CD4-positive, alpha-beta T cell (primary cell): ENCODE measurements around the gene ERO1A. TPM values are rescaled to one million over a fixed set of nuclear protein-coding genes. Genes with fewer than 3 reads are reported as not detected.
"Not testable (repeated sequence)": the region's sequence is repeated elsewhere in the genome, so short reads cannot be mapped to it uniquely, and the experiment has no call there.

Experiments
- ATAC-seq: fragments of 200-7000 bp; cut with Tn5 transposase; one replicate; pipeline ENCODE4 v1.10.0; 2022; ENCODE audit warnings: mild to moderate bottlenecking; ENCODE audit not compliant: poor library complexity
- CTCF ChIA-PET: fragments of 350-600 bp; sonication (Branson Sonifier 250); formaldehyde crosslinking; loops from one replicate; lab custom pipeline; 2021; ENCODE audit warnings: antibody characterized with exemption, inconsistent platforms; lab: Charles Lee
- POLR2A ChIA-PET: fragments of 350-600 bp; sonication (Branson Sonifier 250); formaldehyde crosslinking; loops from one replicate; lab custom pipeline; 2021; ENCODE audit warnings: antibody characterized with exemption, inconsistent platforms; lab: Charles Lee
- DNase-seq, 14 experiments: peaks; one replicate each; pipeline ENCODE4 v3.0.0-alpha.2; 2013 to 2020; ENCODE audit warnings: mixed read lengths in 2 of 14
- H3K27ac ChIP-seq, 2 donors: one replicate each; pipeline versions ENCODE4 v1.5.1 to v1.7.0; 2013; ENCODE audit warnings: low read length in 2 of 2, low read depth in 1 of 2, mild to moderate bottlenecking in 1 of 2
- H3K27me3 ChIP-seq, 2 experiments: 1 replicate in 1 of 2; 2 replicates in 1 of 2; pipeline versions ENCODE4 v1.6.1 to v1.7.0; 2013; ENCODE audit warnings: low read length in 2 of 2, control low read depth in 1 of 2, mild to moderate bottlenecking in 1 of 2, moderate library complexity in 1 of 2; ENCODE audit not compliant: insufficient read depth in 2 of 2, control insufficient read depth in 1 of 2
- H3K36me3 ChIP-seq: one replicate; pipeline ENCODE4 v1.6.1; 2013; ENCODE audit warnings: low read length, control low read depth; ENCODE audit not compliant: insufficient read depth
- H3K4me1 ChIP-seq: one replicate; pipeline ENCODE4 v1.6.1; 2013; ENCODE audit warnings: low read length, control low read depth; ENCODE audit not compliant: insufficient read depth
- H3K4me3 ChIP-seq: one replicate; pipeline ENCODE4 v1.5.1; 2013; ENCODE audit warnings: mild to moderate bottlenecking, low read length, moderate library complexity
- H3K9me3 ChIP-seq, 2 experiments: 1 replicate in 1 of 2; 2 replicates in 1 of 2; pipeline versions ENCODE4 v1.6.1 to v1.7.0; 2013; ENCODE audit warnings: low read length in 2 of 2, mild to moderate bottlenecking in 2 of 2, control low read depth in 1 of 2, moderate library complexity in 1 of 2; ENCODE audit not compliant: control insufficient read depth in 1 of 2, insufficient read depth in 1 of 2
- H3K27ac Mint-ChIP-seq: one replicate; pipeline ENCODE4 v1.8.0; 2020; ENCODE audit warnings: mixed read lengths
- H3K27me3 Mint-ChIP-seq: one replicate; pipeline ENCODE4 v1.8.0; 2021; ENCODE audit warnings: mixed read lengths
- H3K36me3 Mint-ChIP-seq: one replicate; pipeline ENCODE4 v1.8.0; 2021; ENCODE audit warnings: low read depth, mixed read lengths
- H3K4me1 Mint-ChIP-seq: one replicate; pipeline ENCODE4 v1.8.0; 2021; ENCODE audit warnings: low read depth, mixed read lengths
- H3K4me3 Mint-ChIP-seq: one replicate; pipeline ENCODE4 v1.8.0; 2020; ENCODE audit warnings: mild to moderate bottlenecking, mixed read lengths
- H3K9me3 Mint-ChIP-seq: one replicate; pipeline ENCODE4 v1.8.0; 2020; ENCODE audit warnings: mixed read lengths
- CTCF ChIP-seq: fragments of 200-600 bp; IDR thresholded peaks from one replicate; pipeline ENCODE4 v1.8.0; 2022; ENCODE audit warnings: antibody characterized with exemption, mild to moderate bottlenecking
- intact Hi-C, 2 experiments: fragments of 100-400 bp; cut with DNase I in 1 of 2; cut with micrococcal nuclease in 1 of 2; formaldehyde crosslinking; loops; one replicate each; pipeline versions ENCODE4 v1.15.1 to v1.9.0; 2023 to 2025; cut with DNase I, micrococcal nuclease
- total RNA-seq, 174 experiments: library from RNA in 2 of 174; stranded (reverse) in 2 of 174; gene quantifications; one replicate each; pipeline ENCODE4 v1.2.3 and lab custom pipeline; 2021 to 2026

The ERO1A gene
- total RNA-seq, 2 experiments from 2014 or later: 58.6 to 60.7 TPM

- CTCF ChIA-PET: interaction anchor here (1.4 kb wide), 1 partner anchor 12 kb away, joined by 6 read pairs; no protein-coding TSS in a partner anchor
- intact Hi-C loops: loop anchor here (2.0 to 5.0 kb wide), 5 partner anchors 14 to 178 kb away; partner anchors contain the start of genes GNPNAT1 (in 2 of the 2), GPR137C (in 1 of the 2), PSMC6 (in 1 of the 2) and TXNDC16 (in 1 of the 2)
Measured at GRCh38 chr14:52730709-52731111, 35.4 kb upstream of the ERO1A start.

DNA sequence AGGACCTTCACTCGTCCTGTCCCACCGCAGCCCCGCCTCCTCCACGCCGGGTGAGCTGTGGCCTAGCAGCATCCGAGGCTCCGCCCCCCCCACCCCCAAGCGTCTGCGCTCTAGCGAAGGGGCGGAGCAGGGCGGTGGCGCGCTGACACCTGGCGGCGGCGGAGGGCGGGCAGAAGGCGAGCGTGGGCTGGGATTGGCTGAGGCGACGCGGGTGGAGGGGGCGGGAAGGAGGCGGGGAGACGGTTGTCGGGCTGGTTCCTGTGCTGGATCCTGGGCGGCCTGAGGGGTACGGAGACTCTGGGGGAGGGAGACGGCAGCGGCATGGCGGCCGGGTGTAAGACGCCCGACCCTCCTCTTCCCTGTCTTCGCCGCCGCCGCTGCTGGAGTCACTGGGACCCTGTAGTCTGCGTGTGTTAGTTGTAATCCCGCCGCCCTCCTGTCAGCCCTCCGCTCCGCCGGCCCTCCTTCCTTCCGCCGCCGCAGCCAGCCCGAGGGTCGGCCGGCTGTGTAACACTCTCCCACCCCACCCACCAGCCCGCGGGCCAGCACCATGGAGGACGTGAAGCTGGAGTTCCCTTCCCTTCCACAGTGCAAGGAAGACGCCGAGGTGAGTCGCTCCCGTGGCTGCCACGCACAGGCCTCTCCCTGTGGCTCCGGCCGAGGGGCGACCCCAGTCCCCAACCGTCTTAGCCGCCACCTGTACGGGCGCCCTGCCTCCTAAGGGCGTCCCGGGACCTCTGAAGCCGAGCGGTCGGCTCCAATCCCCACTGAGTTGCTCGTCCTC is 34.8 kb upstream of the ERO1A start, which contains the start of gene STYX:
TSS of gene STYX (plus strand) at position 242 of the 784 bp plus-strand sequence. CDS start at position 551, 309 bp downstream.
- H3K9me3 ChIP-seq: no peaks in the 10 kb centered on the region
- H3K27ac Mint-ChIP-seq: peak within 1 kb of the TSS; percentile 94
- peaks cover 74% of the 10 kb centered on the region for H3K36me3 Mint-ChIP-seq
- H3K27ac ChIP-seq: peak within 1 kb of the TSS; percentile 84 to 89
- DNase-seq: peak; percentile 94 to 100 (median 98)
- peak within 1 kb of the TSS; percentile 93 for H3K4me3 Mint-ChIP-seq
- H3K4me3 ChIP-seq: peak within 1 kb of the TSS; percentile 100
- peak; percentile 95 for ATAC-seq
- peaks cover 37% of the 10 kb centered on the region for H3K4me1 Mint-ChIP-seq
- no peaks in the 10 kb centered on the region for H3K27me3 ChIP-seq
- TF ChIP-seq CTCF: no peak
- H3K36me3 ChIP-seq: peaks cover 41% of the 10 kb centered on the region
- no peaks in the 10 kb centered on the region for H3K9me3 Mint-ChIP-seq
- H3K27me3 Mint-ChIP-seq: no peaks in the 10 kb centered on the region
- ChIA-PET CTCF (interaction anchor here (0.7 to 1.4 kb wide), 3 partner anchors 10 to 32 kb away, joined by 3 to 6 read pairs (median 4); no protein-coding TSS in a partner anchor), POLR2A (interaction anchor here (0.6 to 5.8 kb wide), 14 partner anchors 8 to 178 kb away, joined by 3 to 113 read pairs (median 4); partner anchors contain the start of genes ERO1A, GNPNAT1, GPR137C and TXNDC16)
- intact Hi-C loops: loop anchor here (2.0 to 5.0 kb wide), 5 partner anchors 15 to 178 kb away; partner anchors contain the start of genes GNPNAT1 (in 2 of the 2), GPR137C (in 1 of the 2), PSMC6 (in 1 of the 2) and TXNDC16 (in 1 of the 2)
- peaks cover 36% of the 10 kb centered on the region for H3K4me1 ChIP-seq

More at GRCh38 chr14:52730709-52731111, 35.4 kb upstream of the ERO1A start:
- no peaks in the 10 kb centered on the region for H3K27me3 ChIP-seq
- peak overlapping the region; percentile 94 for H3K27ac Mint-ChIP-seq
- H3K4me1 ChIP-seq: peaks cover 38% of the 10 kb centered on the region
- POLR2A ChIA-PET: interaction anchor here (0.8 to 5.8 kb wide), 4 partner anchors 9 to 60 kb away, joined by 3 to 113 read pairs (median 3); no protein-coding TSS in a partner anchor
- H3K9me3 ChIP-seq: no peaks in the 10 kb centered on the region
- peak overlapping the region; percentile 100 for H3K4me3 ChIP-seq
- no peak for TF ChIP-seq CTCF
- H3K9me3 Mint-ChIP-seq: no peaks in the 10 kb centered on the region
- H3K4me3 Mint-ChIP-seq: peak overlapping the region; percentile 93
- H3K4me1 Mint-ChIP-seq: peaks cover 43% of the 10 kb centered on the region
- ATAC-seq: no peak
- peaks cover 38% of the 10 kb centered on the region for H3K36me3 ChIP-seq
- H3K27ac ChIP-seq: peak overlapping the region; percentile 84 to 89
- peaks cover 77% of the 10 kb centered on the region for H3K36me3 Mint-ChIP-seq
- no peak for DNase-seq
- H3K27me3 Mint-ChIP-seq: no peaks in the 10 kb centered on the region

DNA sequence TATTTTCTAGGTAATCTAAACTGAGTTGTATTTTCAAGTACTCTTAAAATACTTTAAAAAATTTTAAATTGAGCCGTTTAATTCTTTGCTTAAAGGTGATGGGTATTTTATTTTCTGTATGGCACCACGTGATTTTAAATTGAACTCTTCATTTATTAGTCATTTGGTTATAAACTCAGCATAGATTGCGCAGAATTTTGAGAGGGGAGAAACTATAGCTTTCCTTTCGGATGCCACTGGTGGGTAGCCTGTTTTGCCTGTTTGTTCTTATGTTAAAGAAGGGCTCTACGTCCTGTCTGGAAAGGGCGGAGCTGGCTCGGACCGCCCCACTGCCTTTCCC is 34.2 kb upstream of the ERO1A start:
- no peak for DNase-seq
- H3K27ac ChIP-seq: peak overlapping the region; percentile 57 to 89
- Mint-ChIP-seq H3K36me3 (peaks cover 76% of the 10 kb centered on the region), H3K27ac (peak overlapping the region; percentile 94), H3K27me3 (no peaks in the 10 kb centered on the region), H3K4me3 (peak overlapping the region; percentile 93), H3K4me1 (peaks cover 39% of the 10 kb centered on the region), H3K9me3 (no peaks in the 10 kb centered on the region)
- no peaks in the 10 kb centered on the region for H3K9me3 ChIP-seq
- no peak for ATAC-seq
- ChIA-PET CTCF (interaction anchor here (0.7 to 1.4 kb wide), 2 partner anchors 9 to 32 kb away, joined by 3 to 4 read pairs; no protein-coding TSS in a partner anchor), POLR2A (interaction anchor here (0.6 to 5.8 kb wide), 13 partner anchors 9 to 178 kb away, joined by 3 to 113 read pairs (median 5); partner anchors contain the start of genes ERO1A, GNPNAT1, GPR137C and TXNDC16)
- H3K36me3 ChIP-seq: peaks cover 46% of the 10 kb centered on the region
- H3K4me1 ChIP-seq: peaks cover 33% of the 10 kb centered on the region
- intact Hi-C loops: no loop called here
- no peaks in the 10 kb centered on the region for H3K27me3 ChIP-seq
- no peak for TF ChIP-seq CTCF
- H3K4me3 ChIP-seq: peak overlapping the region; percentile 100

GRCh38 chr14:52729035-52729434 is 33.7 kb upstream of the ERO1A start:
- Mint-ChIP-seq H3K4me3 (peak overlapping the region; percentile 72), H3K4me1 (peaks cover 39% of the 10 kb centered on the region), H3K36me3 (peaks cover 76% of the 10 kb centered on the region), H3K27ac (peak overlapping the region; percentile 94)
- H3K9me3 Mint-ChIP-seq, intact Hi-C loops, ATAC-seq, H3K9me3 ChIP-seq, H3K4me3 ChIP-seq, H3K27me3 Mint-ChIP-seq, DNase-seq, H3K27me3 ChIP-seq: not testable (repeated sequence)
- ChIA-PET CTCF (interaction anchor here (0.7 to 1.4 kb wide), 2 partner anchors 9 to 33 kb away, joined by 3 to 4 read pairs; no protein-coding TSS in a partner anchor), POLR2A (interaction anchor here (0.6 to 5.8 kb wide), 12 partner anchors 9 to 177 kb away, joined by 3 to 113 read pairs (median 4); partner anchors contain the start of genes ERO1A, GPR137C, PSMC6 and TXNDC16)
- Histone ChIP-seq H3K4me1 (peaks cover 33% of the 10 kb centered on the region), H3K36me3 (peaks cover 50% of the 10 kb centered on the region), H3K27ac (peak overlapping the region in 1 of 2 donors; percentile 57)
